ENCODE data around the gene TLR3.

DNA sequence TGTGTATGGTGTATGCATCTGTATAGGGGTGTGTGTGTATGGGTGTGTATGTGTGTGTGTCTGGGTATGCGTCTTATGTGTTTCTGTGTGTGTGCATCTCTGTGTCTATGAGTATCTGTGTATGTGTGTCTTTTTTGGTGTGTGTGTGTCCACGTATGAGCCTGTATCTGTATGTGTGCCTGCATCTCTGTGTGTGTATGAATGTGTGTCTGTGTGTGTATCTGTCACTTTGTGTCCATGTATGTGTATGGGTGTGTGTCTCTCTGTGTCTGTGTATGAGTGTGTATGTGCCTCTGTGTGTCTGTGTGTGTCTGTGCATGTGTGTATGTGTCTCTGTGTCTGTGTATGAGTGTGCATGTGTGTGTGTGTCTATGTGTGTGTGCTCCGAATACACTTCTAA is 59.9 kb downstream of the TLR3 start:
- TF ChIP-seq, protein P1, sequence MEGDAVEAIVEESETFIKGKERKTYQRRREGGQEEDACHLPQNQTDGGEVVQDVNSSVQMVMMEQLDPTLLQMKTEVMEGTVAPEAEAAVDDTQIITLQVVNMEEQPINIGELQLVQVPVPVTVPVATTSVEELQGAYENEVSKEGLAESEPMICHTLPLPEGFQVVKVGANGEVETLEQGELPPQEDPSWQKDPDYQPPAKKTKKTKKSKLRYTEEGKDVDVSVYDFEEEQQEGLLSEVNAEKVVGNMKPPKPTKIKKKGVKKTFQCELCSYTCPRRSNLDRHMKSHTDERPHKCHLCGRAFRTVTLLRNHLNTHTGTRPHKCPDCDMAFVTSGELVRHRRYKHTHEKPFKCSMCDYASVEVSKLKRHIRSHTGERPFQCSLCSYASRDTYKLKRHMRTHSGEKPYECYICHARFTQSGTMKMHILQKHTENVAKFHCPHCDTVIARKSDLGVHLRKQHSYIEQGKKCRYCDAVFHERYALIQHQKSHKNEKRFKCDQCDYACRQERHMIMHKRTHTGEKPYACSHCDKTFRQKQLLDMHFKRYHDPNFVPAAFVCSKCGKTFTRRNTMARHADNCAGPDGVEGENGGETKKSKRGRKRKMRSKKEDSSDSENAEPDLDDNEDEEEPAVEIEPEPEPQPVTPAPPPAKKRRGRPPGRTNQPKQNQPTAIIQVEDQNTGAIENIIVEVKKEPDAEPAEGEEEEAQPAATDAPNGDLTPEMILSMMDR (IDR thresholded peaks at IDR 0.05) = no peak
- no peak for TF ChIP-seq POLR2A (IDR thresholded peaks at IDR 0.05)
